ENCODE measurements around the gene COL1A1. TPM values are rescaled to one million over a fixed set of nuclear protein-coding genes. Genes with fewer than 3 reads are reported as not detected.

COL1A1 gene
- total and polyA plus RNA-seq, 4 donors, result 8.3 to 72.5 (median 35.8) TPM

GRCh38 chr17:50168319-50168718 is 33.1 kb downstream of the COL1A1 start:
- WGBS, result 72% methylated on average over 13 of the region's 13 CpGs
- Histone ChIP-seq H3K9ac (ENCODE audit: low read depth in 1 of 2, low read length in 2 of 2) (no peak overlapping the region), H3K27ac (ENCODE audit: low read depth in 1 of 2, low read length in 2 of 2) (no peak overlapping the region), H3K9me3 (ENCODE audit: control insufficient read depth in 4 of 4, low read length in 3 of 4) (no peaks in the 10 kb centered on the region), H3K27me3 (ENCODE audit: control insufficient read depth in 4 of 4, insufficient read depth in 4 of 4, low read length in 3 of 4) (no peaks in the 10 kb centered on the region), H3K36me3 (ENCODE audit: control insufficient read depth in 4 of 4, insufficient read depth in 3 of 4, low read depth in 1 of 4, low read length in 3 of 4) (no peaks in the 10 kb centered on the region), H3K4me3 (ENCODE audit: low read depth in 1 of 3, low read length in 3 of 3) (no peak overlapping the region), H3K4me1 (ENCODE audit: control insufficient read depth in 4 of 4, insufficient read depth in 4 of 4, low read length in 3 of 4) (no peaks in the 10 kb centered on the region)
- TF ChIP-seq MAX (IDR thresholded peaks at IDR 0.05) (no peak), HNF4G (IDR thresholded peaks at IDR 0.05) (no peak), ZBTB33 (IDR thresholded peaks at IDR 0.05) (no peak), FOXA1 (IDR thresholded peaks at IDR 0.05) (no peak), TAF1 (conservative IDR thresholded peaks at IDR 0.05) (no peak), JUND (IDR thresholded peaks at IDR 0.05) (no peak), SP1 (IDR thresholded peaks at IDR 0.05) (no peak), RAD21 (IDR thresholded peaks at IDR 0.05) (no peak)
- DNase-seq (ENCODE audit: low spot score), result no peak

- no peak overlapping the region for H3K27ac ChIP-seq (ENCODE audit: low read depth in 1 of 2, low read length in 2 of 2)
- no peak overlapping the region for H3K9ac ChIP-seq (ENCODE audit: low read depth in 1 of 2, low read length in 2 of 2)
These were observed 34.1 kb downstream of the COL1A1 start for GRCh38 chr17:50167371-50167770.

More at GRCh38 chr17:50167371-50167770, 34.1 kb downstream of the COL1A1 start:
- Histone ChIP-seq H3K4me1 (ENCODE audit: control insufficient read depth in 4 of 4, insufficient read depth in 4 of 4, low read length in 3 of 4) (no peaks in the 10 kb centered on the region), H3K9me3 (ENCODE audit: control insufficient read depth in 4 of 4, low read length in 3 of 4) (no peaks in the 10 kb centered on the region), H3K36me3 (ENCODE audit: control insufficient read depth in 4 of 4, insufficient read depth in 3 of 4, low read depth in 1 of 4, low read length in 3 of 4) (no peaks in the 10 kb centered on the region), H3K27me3 (ENCODE audit: control insufficient read depth in 4 of 4, insufficient read depth in 4 of 4, low read length in 3 of 4) (no peaks in the 10 kb centered on the region), H3K4me3 (ENCODE audit: low read depth in 1 of 3, low read length in 3 of 3) (no peak overlapping the region)
- DNase-seq (ENCODE audit: low spot score), result no peak
- WGBS, result 85% methylated on average over 19 of the region's 19 CpGs
- TF ChIP-seq CTCF (IDR thresholded peaks at IDR 0.05; ENCODE audit: low read depth, low read length, missing input control), result no peak
- no peak for TF ChIP-seq HNF4G (IDR thresholded peaks at IDR 0.05)
- no peak for TF ChIP-seq SP1 (IDR thresholded peaks at IDR 0.05)
- no peak for TF ChIP-seq TAF1 (conservative IDR thresholded peaks at IDR 0.05)
- TF ChIP-seq GABPA (IDR thresholded peaks at IDR 0.05 in 1 of 2, conservative IDR thresholded peaks at IDR 0.05 in 1 of 2), result no peak
- TF ChIP-seq HNF4A (conservative IDR thresholded peaks at IDR 0.05), result no peak
- no peak for TF ChIP-seq MAX (IDR thresholded peaks at IDR 0.05)
- no peak for TF ChIP-seq YY1 (IDR thresholded peaks at IDR 0.05)
- TF ChIP-seq NR2F2 (IDR thresholded peaks at IDR 0.05), result no peak
- no peak for TF ChIP-seq JUND (IDR thresholded peaks at IDR 0.05)
- TF ChIP-seq REST (IDR thresholded peaks at IDR 0.05), result no peak
- no peak for TF ChIP-seq FOXA1 (IDR thresholded peaks at IDR 0.05)
- TF ChIP-seq ZBTB33 (IDR thresholded peaks at IDR 0.05), result no peak
- no peak for TF ChIP-seq FOXA2 (IDR thresholded peaks at IDR 0.05)
- no peak for TF ChIP-seq ATF3 (IDR thresholded peaks at IDR 0.05)
- no peak for TF ChIP-seq EGR1 (IDR thresholded peaks at IDR 0.05; ENCODE audit: low read depth in 2 of 2)
- TF ChIP-seq RXRA (IDR thresholded peaks at IDR 0.05), result no peak
- TF ChIP-seq RAD21 (IDR thresholded peaks at IDR 0.05), result no peak

Data from liver (tissue), 9 donors.